ENCODE measurements around the gene EXOC2.

DNA sequence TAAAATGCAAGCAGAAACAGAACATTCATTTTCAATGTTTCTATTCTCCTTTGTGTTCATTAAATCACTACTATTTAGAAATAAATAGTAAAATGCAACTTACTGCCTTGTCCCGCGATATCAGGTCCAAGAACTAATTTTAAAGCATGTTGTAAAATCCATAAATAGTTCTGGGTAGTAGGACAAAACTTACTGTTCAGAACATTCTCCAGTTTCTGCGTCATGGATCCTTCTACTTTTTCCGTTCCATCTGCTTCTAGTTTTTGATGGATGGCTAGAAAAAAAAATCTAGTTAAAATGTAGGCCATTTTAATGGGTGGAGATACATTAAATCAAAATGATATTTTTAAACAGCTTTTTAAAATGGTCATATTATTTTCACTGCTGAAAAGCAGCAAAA is 83.0 kb downstream of the EXOC2 start:
- TF ChIP-seq POLR2A (IDR thresholded peaks at IDR 0.05; ENCODE audit: extremely low read depth, insufficient read length), result no peak
- TF ChIP-seq, protein P1, sequence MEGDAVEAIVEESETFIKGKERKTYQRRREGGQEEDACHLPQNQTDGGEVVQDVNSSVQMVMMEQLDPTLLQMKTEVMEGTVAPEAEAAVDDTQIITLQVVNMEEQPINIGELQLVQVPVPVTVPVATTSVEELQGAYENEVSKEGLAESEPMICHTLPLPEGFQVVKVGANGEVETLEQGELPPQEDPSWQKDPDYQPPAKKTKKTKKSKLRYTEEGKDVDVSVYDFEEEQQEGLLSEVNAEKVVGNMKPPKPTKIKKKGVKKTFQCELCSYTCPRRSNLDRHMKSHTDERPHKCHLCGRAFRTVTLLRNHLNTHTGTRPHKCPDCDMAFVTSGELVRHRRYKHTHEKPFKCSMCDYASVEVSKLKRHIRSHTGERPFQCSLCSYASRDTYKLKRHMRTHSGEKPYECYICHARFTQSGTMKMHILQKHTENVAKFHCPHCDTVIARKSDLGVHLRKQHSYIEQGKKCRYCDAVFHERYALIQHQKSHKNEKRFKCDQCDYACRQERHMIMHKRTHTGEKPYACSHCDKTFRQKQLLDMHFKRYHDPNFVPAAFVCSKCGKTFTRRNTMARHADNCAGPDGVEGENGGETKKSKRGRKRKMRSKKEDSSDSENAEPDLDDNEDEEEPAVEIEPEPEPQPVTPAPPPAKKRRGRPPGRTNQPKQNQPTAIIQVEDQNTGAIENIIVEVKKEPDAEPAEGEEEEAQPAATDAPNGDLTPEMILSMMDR (IDR thresholded peaks at IDR 0.05; ENCODE audit: low read depth, low read length), result no peak
- TF ChIP-seq, protein P2, sequence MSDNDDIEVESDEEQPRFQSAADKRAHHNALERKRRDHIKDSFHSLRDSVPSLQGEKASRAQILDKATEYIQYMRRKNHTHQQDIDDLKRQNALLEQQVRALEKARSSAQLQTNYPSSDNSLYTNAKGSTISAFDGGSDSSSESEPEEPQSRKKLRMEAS (IDR thresholded peaks at IDR 0.05; ENCODE audit: low read depth, low read length), result no peak
